COLO668 (cell line): Measurements from ENCODE around the gene NDUFS2.

ENCODE experiments used
- DNase-seq: peaks from one replicate; lab custom pipeline; 2025; ENCODE audit not compliant: unreplicated experiment; lab: John Stamatoyannopoulos, UW

The NDUFS2 gene

DNA sequence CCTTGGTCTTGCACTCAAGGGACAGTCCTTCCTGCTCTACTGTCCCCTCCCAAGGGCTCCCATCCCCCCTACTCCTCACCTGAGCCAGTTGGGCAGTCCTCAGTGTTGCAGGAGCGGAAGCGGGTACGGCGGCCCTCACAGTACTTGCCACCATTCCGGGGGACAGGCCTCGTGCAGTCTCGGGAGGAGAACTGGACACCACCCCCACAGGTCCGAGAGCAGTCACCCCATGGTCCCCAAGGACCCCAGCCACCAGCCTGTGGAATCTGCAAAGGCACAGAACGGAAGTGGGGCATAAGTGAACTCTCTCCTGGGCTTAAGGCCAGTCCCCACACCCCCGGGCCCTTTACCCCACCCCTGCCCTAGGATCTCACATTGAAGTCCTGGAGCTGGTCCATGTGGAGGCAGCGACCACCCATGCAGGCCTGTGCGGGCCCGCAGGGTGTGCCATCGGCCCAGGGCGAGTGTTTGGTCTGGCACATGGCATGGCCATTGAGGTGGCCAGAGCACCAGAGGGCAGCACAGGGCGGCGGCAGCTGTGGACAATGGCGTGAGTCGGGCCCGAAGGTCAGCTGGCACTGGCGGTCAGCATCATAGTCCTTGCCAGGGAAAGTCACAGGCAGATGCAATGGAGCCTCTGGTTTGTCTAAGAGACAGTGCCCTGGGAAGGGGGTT lies 8.5 kb upstream of the NDUFS2 start:
- DNase-seq = no peak

DNA sequence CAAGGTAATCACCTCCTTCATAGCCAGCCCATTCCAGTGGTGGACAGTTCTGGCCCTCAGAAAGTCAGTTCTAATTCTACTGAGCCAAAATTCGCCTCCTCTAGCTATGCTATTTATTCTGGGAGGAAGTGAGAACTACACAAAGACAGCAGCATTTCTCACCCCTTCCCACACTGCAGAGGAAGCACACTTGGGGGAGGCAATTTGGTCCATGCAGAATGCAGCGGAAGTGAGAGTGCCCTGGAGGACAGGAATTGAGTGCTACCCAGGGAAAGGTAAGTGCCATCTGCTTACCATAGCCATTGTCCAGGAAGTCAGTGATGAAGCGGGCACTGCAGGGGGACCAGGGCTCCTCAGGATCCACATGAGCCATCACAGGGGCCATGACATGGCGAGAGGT lies 7.0 kb upstream of the NDUFS2 start:
- DNase-seq = no peak

DNA sequence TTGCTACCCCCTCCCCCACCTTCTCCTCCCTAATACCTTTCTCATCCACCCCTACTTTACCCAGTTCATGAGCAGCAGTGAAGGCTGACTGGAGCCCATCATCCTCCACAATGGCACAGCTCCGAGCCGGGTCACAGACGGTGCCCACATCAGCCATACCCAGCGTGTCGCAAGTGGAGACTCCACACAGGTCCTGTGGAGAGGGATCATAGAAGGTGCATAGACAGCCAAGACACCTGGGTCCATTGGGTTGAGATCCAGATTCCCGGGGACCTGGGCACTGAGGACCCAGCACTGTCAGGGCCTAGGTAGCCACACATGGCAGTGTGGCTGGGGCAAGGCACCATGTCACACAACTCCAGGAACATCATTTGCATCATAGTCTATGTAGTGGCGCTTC lies 6.1 kb upstream of the NDUFS2 start:
- no peak for DNase-seq

DNA sequence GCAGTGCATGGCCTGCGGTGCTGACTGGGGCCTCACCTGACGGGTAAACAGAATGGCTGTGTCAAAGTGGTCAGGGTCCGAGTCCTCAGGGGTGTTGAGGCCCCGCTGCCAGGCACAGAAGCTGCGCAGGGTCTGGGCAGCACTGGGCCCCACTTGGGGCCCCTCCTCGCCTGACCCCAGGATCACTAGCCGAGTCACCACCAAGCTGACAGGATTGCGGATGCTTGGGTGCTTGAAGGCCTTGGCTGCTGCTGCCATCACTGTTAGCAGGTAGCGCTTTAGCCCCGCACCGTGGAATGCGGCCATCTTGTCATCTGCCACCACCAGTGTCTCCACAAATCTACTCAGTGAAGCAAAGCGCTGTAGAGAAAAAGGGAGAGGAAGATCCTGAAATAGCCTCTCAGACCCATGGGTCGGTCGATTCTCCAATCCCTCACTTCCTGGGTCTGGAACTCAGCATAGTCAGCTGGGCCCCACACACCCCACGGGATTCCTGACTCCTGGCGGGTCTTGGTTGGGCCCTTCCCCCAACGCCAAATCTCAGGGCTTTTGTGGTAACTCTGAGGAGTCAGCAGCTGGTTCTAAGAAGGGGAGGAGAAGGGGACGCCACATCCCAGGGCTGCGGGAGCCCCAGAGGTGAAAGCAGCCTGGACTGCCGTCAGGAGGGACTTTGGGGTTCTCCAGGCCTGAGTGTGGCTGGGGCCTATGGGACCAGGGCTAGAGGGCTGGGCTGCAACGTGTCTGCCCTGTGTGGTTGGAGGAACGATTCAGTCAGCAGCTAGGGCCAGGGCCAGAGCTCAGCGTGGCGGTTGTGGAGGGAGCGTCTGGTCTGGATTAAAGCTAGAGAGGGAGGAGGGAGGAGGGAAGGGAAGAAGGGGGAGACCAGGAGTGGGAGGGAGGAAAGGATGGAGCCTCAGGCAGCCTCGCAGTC lies 5.4 kb upstream of the NDUFS2 start:
- no peak for DNase-seq

DNA sequence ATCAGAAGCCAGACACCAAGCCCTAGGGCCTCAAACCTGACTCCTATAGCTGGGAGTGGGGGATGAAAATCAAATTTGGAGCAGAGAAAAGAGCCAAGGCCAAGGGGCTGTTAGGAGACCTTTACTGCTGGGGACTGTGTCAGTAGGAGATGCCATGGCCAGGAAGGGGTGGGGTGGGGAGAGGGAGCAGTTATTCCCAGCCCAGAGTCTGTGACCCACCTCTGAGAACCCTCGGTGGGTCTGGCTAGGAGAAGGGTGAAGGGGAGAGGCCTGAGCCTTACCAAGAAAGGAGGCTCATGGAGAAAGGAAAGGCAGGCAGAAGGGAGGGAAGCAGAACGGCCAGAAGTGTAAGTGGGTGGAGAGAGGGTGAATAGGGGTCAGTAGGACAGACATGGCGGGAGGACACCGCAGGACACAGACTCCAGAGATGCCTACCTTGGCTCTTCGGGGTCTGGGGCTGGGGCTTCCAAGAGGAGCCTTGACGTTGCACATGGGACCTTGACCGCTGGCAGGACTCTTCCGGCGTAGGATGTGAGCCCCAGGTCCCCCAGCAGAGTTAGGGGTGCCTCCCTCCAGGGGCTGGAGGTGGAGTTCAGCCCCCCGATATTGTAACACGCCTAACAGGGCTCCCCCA lies 4.5 kb upstream of the NDUFS2 start:
- DNase-seq = no peak

DNA sequence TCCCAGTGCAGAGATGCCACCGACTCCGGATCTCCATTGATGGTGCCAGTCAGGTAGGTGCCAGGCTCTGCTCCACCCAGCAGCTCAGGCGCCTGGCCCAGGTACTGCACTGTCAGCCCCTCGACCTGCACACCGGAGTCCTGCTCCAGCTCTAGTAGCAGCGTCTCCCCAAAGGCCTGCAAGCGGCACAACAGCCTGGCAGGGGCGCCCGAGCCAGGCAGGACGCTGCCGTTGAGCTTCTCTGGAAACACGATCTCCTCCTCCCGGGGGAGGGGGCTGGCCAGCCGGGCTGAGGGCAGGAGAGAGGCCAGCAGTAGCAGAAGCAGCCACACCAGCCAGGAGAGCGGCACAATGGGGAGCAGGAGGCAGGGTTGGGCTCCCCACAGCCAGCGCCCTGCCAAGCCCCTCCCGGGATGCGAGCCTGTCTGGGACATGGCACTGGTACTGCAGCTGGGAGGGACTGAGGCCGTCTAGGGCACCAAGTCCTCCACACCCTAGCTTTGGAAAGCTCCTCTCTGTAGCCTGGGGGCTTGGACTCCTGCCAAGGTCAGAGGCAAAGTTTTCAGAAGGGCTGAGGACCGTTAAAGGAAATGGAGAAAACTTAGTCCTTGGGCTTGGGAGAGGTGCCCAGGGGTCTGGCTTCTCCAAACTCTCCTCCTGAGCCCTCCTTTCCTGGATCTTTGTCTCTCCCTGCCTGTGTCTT lies 3.8 kb upstream of the NDUFS2 start:
- DNase-seq = peak; percentile 58

DNA sequence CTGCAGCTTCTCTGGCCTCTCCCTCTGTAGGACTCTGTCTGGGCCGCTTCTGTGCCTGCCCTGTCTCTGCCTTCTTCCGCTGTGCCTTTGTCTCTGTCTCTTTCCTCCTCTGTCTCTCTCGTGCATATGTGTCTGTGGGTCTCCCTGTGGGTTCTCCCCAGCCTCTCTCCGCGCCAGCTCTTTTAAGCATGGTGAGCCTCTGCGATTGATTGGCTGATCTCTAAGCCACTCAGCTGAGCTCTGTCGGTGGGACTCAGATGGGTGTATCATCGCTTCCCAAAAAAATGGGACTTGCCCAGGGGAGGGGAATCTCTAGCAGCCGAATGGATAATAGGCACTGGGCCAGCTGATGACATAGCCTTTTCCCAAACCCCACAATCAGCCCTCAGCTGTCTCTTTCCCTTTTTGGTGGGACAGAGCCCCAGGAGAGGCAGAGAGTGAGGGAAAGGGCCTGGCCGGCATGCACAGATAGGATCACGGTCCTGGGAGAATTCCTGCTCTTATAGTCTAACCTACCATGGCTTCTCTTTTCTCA lies 3.2 kb upstream of the NDUFS2 start, which contains the start of gene ADAMTS4:
ADAMTS4 (minus strand) TSS at position 158 of the 535 bp plus-strand sequence. CDS start 427 bp downstream, outside the sequence.
- DNase-seq = no peak

DNA sequence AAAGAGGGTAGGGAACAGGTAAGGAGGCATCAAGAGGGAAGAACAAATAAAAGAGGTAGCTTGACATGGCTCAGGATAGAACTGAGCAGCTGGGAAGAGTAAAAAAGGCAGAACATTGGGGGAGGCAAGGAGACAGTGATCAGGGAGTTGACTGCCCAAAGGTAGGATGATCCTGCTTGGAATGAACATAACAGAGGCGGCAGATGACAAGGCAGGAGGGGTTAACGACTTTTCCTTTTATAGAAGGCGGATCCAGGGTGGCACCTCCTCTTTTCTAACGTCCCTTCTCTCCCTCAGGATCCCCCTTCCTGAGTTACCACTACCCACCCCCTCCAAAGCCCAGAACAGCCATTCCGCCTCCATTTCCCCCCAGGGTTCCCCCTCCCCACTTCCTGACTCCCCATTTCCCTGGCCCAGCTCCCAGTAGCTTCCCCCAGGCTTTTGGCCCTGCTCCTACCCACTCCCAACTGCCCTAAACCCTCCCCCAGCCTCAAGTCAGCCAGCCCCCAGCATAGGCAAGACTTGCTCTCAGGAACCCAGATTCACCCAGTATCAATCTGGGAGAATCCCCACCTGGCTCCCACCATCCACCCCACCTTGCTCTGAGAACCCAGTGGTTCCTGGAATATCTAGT lies 2.5 kb upstream of the NDUFS2 start:
- DNase-seq = no peak

DNA sequence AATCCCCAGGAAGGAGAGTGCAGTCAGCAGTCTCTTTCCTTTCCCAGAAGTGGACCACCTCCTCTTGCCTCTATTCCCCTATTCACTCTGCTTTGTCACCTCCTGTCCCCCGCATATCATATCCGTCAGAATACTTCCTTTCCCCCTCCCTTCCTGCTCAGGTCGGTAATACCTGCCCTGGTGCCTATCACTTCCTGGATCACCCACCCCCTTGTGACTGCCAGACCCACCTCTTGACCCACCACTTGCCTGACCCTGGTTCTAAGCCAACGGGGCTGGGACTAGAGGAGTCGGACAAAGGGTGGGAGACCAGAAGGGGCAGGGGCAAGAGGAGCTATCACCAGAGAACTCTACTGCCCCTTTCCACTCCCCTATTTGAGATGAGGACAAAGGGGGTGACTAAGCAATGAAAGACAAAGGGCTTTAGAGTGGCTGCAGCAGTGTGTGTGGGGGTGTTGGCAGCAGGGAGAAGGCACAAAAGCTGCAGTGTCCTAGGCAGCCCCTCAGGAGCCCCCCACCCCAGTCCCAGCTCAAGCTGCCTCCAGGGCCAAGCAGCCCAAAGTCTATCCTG lies 1.7 kb upstream of the NDUFS2 start:
- DNase-seq = no peak

DNA sequence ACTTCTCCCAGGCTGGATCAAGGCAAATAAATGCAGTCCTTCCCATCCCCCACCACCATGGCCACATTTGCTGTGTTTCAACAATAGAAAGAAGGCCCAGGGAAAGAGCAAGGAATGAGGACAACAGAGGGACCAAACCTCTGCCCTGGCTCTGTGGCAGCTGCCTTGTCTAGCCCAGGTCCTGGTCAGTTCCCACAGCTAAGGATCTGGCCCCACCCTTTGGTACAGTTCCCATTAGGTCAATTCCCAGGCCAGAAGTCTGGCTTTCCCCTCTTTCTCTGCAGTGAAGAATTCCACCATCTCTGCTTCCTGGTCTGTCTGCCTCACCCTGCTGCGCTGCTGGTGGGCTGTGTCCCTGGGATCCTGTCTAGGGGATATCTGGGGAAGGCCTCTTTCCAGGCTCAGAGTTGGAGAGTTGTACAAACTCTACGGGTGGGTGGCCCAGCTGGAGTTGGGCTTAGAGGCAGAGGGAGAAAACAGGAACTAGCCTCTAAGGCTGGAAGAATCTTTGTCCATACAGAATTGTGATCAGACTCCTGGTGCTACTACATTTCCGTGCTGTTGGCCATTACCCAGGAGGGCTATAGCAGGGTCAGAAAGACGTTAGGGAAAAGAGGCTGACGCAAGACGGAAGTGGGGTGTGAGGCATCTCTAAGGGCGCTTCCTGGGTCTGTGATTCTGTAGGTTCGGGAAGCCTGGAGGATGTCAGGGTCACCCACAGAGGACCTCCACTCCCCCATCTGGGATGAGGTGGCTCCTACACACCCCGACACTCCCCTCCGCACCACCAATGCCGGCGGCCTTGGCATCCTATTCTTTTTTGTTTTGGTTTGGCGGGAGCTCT lies 953 bp upstream of the NDUFS2 start:
- DNase-seq = no peak

DNA sequence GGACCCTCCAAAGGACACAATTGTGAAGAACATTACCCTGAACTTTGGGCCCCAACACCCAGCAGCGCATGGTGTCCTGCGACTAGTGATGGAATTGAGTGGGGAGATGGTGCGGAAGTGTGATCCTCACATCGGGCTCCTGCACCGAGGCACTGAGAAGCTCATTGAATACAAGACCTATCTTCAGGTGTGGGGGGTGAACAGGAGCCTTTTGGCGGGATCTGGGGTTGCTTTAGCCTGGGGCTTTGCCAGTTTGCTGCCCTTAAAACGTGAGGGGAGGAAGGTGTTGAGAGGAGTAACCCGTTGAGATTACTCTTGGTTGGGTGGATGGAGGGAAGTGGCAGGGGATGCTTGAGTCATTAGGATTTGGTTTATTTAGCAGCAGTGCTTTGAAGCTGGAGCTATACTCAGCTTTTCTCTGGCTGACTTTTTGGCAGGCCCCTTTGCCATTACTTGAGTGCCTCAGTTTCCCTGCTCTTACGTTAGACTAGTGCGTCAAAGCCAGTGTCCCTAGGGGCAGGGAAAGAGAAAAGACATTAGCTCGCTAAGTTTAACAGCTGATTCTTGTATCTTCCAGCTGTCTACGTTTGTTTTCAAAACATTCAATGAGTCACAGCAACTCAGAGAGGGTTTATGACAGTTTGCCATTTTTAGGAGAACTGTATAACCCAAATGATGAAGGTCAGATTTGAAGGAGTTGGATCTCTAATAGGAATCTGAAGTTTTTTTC lies 4.4 kb downstream of the NDUFS2 start:
- no peak for DNase-seq

DNA sequence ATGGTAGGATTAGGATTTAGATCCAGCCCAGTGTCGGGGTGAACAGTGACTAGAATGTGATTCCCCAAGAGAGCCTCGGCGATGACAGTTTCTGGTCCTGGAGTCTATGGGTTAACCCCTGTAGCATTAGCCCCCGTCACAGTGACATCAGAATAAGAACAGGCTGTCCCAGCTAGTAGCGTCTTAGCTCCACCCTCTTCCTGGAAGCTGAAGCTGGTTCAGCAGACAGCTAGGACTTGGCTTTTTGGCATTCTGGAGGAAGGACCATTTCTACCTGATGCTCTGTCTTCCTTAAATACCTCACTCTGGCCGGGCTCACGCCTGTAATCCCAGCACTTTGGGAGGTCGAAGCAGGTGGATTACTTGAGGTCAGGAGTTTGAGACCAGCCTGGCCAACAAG lies 5.0 kb downstream of the NDUFS2 start:
- DNase-seq = no peak

DNA sequence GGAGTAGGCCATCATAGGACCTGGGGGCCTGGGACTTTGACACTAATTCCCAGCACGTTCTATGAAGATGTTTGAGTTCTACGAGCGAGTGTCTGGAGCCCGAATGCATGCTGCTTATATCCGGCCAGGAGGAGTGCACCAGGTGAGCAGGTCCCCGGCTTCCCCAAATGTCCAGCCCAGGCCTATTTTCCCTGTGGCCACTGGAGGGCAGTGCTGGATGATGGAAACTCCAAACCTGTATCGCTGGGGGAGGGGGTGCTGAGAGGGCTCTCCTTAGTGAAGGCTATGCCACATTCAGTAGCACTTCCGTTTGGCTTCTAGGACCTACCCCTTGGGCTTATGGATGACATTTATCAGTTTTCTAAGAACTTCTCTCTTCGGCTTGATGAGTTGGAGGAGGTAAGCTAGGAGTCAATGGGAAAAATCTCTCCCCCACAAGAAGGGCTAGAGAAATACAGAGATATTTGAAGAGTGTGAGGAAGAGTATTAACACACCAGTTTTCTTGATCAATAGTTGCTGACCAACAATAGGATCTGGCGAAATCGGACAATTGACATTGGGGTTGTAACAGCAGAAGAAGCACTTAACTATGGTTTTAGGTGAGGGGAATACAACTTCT lies 7.7 kb downstream of the NDUFS2 start:
- peak; percentile 69 for DNase-seq

DNA sequence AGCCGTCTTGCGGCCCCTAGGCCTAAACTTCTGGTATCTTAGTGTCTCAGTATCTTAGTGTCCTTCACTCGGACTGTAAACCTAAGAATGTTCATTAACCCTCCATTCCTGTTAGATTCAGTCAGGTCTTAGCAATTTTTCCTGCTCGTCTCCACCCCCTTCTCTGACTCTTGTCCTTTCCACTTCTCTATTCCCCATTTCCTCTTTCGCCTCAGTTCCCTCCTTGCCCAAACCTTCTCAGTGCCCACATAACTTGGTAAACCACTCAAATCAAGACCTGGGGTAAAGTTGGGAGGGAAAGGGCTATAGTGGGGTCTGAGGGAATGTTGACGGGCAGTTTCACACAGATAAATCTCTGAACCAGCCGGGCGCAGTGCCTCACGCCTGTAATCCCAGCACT lies 12.2 kb downstream of the NDUFS2 start:
- DNase-seq = no peak

DNA sequence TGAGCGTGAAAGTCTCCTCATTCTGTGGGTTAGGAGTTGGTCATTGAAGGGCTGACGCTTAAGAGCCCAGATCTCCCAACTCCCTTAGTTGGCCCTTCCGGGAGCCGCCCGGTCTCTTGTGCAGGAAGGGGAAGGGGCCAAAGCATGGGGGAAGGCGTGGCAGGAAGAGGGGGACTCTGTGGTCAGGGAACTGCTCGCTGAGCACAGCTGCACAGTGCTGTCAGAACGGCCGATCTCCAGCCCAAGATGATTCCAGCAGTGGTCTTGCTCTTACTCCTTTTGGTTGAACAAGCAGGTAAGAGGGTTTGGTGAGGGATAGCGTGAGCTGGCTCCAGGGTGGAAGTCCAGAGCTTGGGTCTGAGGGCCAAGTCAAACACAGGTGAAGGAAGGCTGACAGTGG lies 12.9 kb downstream of the NDUFS2 start, which contains the start of gene FCER1G:
FCER1G (plus strand) TSS at position 220 of the 400 bp plus-strand sequence; CDS start at position 247, 27 bp downstream.
- DNase-seq = no peak

DNA sequence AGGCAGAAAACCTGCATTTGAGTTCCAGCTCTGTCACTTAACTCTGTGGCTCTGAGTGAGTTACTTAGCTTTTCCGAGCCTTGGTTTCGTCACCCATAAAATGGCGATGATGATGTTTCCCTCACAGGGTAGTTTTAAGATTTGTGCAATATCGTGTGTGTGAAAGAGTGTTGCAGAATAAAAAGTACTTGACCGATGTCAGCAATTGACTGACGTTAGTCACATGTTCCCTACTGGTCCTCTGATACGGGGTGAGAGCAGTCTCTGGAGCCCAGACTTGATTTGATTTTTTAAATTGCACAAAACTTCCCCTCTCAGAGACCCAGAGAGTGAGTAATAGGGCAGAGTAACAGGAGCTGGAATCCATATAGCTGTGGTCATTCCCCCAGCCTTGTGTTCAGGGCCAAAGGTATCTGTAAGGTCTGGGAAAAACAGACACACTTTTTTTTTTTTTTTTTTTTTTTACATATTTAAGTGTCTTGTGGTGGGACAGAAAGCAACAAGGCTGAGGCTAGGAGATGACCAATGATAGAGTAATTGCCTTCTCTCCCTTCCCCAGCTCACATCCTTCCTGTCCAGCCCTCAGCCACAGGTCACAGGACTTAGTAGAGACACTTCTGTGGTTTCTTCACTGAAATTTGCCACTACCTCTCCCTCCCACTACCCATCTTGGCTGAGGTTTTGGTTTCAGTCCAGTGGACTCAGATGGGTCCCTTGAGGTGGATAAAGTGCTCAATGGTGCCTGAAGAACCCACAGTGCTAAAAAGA lies 15.0 kb downstream of the NDUFS2 start:
- DNase-seq = no peak

DNA sequence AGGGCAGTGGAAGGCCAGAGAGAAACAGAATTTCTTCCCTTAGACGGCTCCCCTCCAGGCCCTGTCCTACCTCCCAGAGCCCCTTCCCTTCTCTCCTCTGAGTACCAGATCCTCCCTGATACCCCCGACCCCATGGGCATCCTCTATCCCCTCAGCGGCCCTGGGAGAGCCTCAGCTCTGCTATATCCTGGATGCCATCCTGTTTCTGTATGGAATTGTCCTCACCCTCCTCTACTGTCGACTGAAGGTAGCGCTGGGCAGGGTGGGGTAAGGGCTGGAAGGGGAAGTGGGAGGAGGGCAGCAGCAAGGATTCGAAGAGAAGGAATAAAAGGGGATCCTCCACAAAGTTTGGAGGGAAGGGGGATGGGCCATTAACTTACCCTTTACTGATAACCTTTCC lies 15.7 kb downstream of the NDUFS2 start:
- no peak for DNase-seq
